ENCODE results near the gene U2AF1L4.

The U2AF1L4 gene

GRCh38 chr19:35757749-35758608 lies 12.8 kb upstream of the U2AF1L4 start, which contains the start of gene PROSER3 (continued):
- TF ChIP-seq, protein P1, sequence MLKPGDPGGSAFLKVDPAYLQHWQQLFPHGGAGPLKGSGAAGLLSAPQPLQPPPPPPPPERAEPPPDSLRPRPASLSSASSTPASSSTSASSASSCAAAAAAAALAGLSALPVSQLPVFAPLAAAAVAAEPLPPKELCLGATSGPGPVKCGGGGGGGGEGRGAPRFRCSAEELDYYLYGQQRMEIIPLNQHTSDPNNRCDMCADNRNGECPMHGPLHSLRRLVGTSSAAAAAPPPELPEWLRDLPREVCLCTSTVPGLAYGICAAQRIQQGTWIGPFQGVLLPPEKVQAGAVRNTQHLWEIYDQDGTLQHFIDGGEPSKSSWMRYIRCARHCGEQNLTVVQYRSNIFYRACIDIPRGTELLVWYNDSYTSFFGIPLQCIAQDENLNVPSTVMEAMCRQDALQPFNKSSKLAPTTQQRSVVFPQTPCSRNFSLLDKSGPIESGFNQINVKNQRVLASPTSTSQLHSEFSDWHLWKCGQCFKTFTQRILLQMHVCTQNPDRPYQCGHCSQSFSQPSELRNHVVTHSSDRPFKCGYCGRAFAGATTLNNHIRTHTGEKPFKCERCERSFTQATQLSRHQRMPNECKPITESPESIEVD (tag by site-specific recombination; IDR thresholded peaks at IDR 0.05), result no peak
- TF ChIP-seq BCL11A (tag by site-specific recombination; IDR thresholded peaks at IDR 0.05; ENCODE audit: low read depth) (no peak), ZBTB10 (tag by site-specific recombination; IDR thresholded peaks at IDR 0.05) (0 out of 2 replicates have a peak, but pooled peaks have one; percentile 79), ZNF76 (tag by site-specific recombination; IDR thresholded peaks at IDR 0.05; ENCODE audit: borderline replicate concordance, low read depth) (peak; percentile 99), GLIS1 (tag by site-specific recombination; IDR thresholded peaks at IDR 0.05) (peak; percentile 95), ZNF391 (tag by site-specific recombination; IDR thresholded peaks at IDR 0.05; ENCODE audit: borderline replicate concordance, low read depth) (peak; percentile 89; the same call in 1 of the 2 replicates), ZSCAN23 (tag by site-specific recombination; IDR thresholded peaks at IDR 0.05) (0 out of 2 replicates have a peak, but pooled peaks have one; percentile 55), ZNF24 (tag by site-specific recombination; IDR thresholded peaks at IDR 0.05) (peak; percentile 81; the same call in 1 of the 2 replicates), ZNF423 (tag by site-specific recombination; IDR thresholded peaks at IDR 0.05) (no peak), ZSCAN30 (tag by site-specific recombination; IDR thresholded peaks at IDR 0.05) (peak; percentile 95), ZSCAN4 (tag by site-specific recombination; IDR thresholded peaks at IDR 0.05) (peak; percentile 50), ZNF155 (tag by site-specific recombination; IDR thresholded peaks at IDR 0.05) (no peak), INSM2 (tag by site-specific recombination; IDR thresholded peaks at IDR 0.05) (peak; percentile 55; the same call in 1 of the 2 replicates), REPIN1 (tag by site-specific recombination; IDR thresholded peaks at IDR 0.05; ENCODE audit: low read depth) (peak; percentile 87; the same call in 1 of the 2 replicates), KLF9 (tag by site-specific recombination; IDR thresholded peaks at IDR 0.05; ENCODE audit: low read depth) (peak; percentile 94), ZFP3 (tag by site-specific recombination; IDR thresholded peaks at IDR 0.05; ENCODE audit: low read depth) (no peak), ZBTB48 (tag by site-specific recombination; IDR thresholded peaks at IDR 0.05) (peak; percentile 96), ZNF324 (tag by site-specific recombination; IDR thresholded peaks at IDR 0.05) (peak; percentile 90)
- TF ChIP-seq, protein P2, sequence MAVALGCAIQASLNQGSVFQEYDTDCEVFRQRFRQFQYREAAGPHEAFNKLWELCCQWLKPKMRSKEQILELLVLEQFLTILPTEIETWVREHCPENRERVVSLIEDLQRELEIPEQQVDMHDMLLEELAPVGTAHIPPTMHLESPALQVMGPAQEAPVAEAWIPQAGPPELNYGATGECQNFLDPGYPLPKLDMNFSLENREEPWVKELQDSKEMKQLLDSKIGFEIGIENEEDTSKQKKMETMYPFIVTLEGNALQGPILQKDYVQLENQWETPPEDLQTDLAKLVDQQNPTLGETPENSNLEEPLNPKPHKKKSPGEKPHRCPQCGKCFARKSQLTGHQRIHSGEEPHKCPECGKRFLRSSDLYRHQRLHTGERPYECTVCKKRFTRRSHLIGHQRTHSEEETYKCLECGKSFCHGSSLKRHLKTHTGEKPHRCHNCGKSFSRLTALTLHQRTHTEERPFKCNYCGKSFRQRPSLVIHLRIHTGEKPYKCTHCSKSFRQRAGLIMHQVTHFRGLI (tag by site-specific recombination; IDR thresholded peaks at IDR 0.05), result peak; percentile 76
- TF ChIP-seq, protein P3, sequence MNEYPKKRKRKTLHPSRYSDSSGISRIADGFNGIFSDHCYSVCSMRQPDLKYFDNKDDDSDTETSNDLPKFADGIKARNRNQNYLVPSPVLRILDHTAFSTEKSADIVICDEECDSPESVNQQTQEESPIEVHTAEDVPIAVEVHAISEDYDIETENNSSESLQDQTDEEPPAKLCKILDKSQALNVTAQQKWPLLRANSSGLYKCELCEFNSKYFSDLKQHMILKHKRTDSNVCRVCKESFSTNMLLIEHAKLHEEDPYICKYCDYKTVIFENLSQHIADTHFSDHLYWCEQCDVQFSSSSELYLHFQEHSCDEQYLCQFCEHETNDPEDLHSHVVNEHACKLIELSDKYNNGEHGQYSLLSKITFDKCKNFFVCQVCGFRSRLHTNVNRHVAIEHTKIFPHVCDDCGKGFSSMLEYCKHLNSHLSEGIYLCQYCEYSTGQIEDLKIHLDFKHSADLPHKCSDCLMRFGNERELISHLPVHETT (tag by site-specific recombination; IDR thresholded peaks at IDR 0.05), result peak; percentile 84
- TF ChIP-seq, protein P4, sequence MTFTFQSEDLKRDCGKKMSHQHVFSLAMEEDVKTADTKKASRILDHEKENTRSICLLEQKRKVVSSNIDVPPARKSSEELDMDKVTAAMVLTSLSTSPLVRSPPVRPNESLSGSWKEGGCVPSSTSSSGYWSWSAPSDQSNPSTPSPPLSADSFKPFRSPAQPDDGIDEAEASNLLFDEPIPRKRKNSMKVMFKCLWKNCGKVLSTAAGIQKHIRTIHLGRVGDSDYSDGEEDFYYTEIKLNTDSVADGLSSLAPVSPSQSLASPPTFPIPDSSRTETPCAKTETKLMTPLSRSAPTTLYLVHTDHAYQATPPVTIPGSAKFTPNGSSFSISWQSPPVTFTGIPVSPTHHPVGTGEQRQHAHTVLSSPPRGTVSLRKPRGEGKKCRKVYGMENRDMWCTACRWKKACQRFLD (tag by site-specific recombination; IDR thresholded peaks at IDR 0.05), result no peak
- TF ChIP-seq, protein P5, sequence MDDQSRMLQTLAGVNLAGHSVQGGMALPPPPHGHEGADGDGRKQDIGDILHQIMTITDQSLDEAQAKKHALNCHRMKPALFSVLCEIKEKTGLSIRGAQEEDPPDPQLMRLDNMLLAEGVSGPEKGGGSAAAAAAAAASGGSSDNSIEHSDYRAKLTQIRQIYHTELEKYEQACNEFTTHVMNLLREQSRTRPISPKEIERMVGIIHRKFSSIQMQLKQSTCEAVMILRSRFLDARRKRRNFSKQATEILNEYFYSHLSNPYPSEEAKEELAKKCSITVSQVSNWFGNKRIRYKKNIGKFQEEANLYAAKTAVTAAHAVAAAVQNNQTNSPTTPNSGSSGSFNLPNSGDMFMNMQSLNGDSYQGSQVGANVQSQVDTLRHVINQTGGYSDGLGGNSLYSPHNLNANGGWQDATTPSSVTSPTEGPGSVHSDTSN (CRISPR knock-in tag; IDR thresholded peaks at IDR 0.05), result peak; percentile 94
- TF ChIP-seq, protein P6, sequence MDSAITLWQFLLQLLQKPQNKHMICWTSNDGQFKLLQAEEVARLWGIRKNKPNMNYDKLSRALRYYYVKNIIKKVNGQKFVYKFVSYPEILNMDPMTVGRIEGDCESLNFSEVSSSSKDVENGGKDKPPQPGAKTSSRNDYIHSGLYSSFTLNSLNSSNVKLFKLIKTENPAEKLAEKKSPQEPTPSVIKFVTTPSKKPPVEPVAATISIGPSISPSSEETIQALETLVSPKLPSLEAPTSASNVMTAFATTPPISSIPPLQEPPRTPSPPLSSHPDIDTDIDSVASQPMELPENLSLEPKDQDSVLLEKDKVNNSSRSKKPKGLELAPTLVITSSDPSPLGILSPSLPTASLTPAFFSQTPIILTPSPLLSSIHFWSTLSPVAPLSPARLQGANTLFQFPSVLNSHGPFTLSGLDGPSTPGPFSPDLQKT (IDR thresholded peaks at IDR 0.05; ENCODE audit: borderline replicate concordance, low read depth, low read length), result peak; percentile 85; the same call in 1 of the 2 replicates

Data from HEK293 (cell line).